ENCODE results near the gene PTPN1.
"Not testable (repeated sequence)": the region's sequence is repeated elsewhere in the genome, so short reads cannot be mapped to it uniquely, and the experiment has no call there.

Gene PTPN1

GRCh38 chr20:50613438-50614169 is 103.4 kb downstream of the PTPN1 start:
- ATAC-seq, result no peak

GRCh38 chr20:50615407-50615806 is 105.2 kb downstream of the PTPN1 start:
- no peak for ATAC-seq

DNA sequence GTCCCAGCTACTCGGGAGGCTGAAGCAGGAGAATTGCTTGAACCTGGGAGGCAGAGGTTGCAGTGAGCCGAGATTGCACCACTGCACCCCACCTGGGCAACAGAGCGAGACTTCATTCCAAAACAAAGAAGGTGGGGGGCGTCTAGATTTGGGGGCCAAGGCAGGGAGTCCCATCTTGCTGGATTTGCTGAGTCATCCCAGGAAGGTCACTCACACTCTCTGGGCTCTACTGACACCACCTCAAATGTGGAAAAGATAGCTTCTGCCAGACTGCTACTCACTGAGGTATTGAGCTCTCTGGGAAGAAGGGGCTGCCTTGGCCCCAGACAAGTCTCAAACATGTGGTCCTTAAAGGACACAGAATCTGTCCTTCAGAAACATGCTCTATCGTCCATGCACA is 106.8 kb downstream of the PTPN1 start:
- no peak for ATAC-seq

DNA sequence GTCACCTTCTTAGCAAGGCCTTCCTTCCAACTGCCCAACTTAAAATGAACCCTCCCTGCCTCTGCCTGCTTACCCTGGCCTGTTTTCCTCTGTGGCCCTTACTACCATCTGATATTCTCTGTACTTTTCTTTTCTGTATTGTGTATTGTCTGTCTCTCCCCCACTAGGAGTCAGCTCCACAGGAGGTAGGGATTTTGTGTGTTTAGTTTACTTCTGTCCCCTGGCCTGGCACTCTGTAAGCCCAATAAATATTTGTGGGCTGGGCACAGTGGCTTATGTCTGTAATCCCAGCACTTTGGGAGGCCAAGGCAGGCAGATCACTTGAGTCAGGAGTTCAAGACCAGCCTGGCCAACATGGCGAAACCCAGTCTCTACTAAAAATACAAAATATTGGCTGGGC is 108.4 kb downstream of the PTPN1 start:
- no peak for ATAC-seq

- not testable (repeated sequence) for ATAC-seq
These were observed 110.3 kb downstream of the PTPN1 start for GRCh38 chr20:50620459-50620858.

GRCh38 chr20:50621068-50621665 is 111.0 kb downstream of the PTPN1 start:
- ATAC-seq, result no peak

DNA sequence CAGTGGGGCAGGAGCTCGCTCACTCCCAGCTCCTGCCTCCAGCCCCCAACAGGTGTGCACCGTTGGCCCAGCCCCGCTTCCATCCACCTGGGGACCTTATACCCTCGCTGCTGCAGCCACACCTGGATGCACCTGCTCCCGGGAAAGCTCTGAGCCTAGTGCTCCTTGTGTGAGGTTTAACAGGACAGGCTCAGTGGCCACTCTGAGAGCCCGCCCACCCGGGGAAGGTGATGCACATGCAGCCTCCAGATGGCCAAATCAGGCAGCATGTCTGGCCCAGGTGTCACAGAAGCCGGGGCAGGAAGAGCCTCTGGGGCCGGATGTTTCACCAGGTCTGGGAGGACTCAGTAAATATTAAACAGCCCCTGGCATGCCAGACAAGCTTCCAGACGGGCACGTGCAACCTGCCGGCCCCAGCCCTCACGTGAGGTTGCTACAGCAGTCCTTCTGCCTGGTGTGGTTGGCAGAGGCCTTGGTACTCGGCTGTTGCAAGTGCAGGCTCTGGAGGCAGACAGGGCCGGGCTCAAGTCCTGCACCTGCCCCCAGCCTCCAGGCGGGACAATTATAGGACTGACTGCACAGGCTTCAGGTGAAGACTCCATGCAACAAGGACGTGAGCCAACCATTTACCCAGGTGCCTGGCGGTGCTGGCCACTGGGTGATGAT is 114.3 kb downstream of the PTPN1 start:
- no peak for ATAC-seq

DNA sequence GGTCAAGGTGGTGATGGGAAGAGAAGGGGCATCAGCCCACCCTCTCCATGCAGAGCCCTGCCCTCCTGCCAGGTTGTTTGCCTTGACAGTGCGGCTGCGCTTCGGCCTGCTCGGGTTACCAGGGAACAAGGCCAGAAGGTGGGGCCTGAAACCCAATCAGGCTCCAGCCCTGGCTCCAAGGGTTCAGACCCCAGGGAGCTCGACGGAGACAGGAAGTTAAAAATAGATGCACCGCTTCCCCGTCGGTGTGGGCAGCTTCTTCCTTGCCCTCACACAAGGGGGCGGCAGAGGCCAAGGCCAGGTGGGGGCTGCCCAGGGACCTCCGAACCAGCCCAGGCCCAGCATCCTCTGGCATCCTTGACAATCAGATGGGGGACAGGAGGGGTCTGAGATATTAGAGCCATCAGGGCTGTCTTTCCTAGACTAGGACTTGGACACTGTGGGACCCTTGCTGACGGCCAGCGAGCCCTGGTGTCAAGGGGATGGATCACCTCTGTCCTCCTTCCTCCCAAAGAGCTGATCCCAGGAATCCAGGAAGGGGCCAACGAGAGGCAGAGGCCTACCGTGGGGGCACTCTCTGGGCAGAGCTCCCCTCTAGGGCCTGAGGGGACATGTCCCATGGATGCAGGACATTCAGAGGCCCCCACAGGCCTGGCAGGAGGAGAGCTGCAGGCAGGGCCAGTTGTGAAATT is 115.9 kb downstream of the PTPN1 start:
- no peak for ATAC-seq

DNA sequence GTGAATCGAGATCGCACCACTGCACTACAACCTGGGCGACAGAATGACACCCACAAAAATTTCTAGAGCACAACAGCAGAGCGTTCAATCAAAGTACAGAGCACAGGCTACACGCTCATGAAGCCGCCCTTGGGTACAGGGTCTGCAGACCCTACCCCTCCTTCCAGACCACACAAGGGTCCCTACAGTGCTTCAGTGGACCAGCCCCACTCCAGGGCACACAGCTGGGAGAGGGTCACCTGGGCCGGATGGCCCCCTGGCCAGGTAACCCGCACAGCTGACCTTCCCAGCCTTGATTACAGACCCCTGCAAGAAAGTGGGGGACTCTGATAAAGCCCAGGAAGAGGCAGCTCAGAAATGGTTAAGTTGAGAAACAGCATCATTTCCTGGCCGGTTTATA is 117.6 kb downstream of the PTPN1 start:
- ATAC-seq, result no peak

GRCh38 chr20:50628332-50628731 is 118.1 kb downstream of the PTPN1 start:
- ATAC-seq, result no peak

- ATAC-seq, result no peak
These were observed 118.9 kb downstream of the PTPN1 start for GRCh38 chr20:50628853-50629669.

- no peak for ATAC-seq
These were observed 119.5 kb downstream of the PTPN1 start for GRCh38 chr20:50629670-50630045.

DNA sequence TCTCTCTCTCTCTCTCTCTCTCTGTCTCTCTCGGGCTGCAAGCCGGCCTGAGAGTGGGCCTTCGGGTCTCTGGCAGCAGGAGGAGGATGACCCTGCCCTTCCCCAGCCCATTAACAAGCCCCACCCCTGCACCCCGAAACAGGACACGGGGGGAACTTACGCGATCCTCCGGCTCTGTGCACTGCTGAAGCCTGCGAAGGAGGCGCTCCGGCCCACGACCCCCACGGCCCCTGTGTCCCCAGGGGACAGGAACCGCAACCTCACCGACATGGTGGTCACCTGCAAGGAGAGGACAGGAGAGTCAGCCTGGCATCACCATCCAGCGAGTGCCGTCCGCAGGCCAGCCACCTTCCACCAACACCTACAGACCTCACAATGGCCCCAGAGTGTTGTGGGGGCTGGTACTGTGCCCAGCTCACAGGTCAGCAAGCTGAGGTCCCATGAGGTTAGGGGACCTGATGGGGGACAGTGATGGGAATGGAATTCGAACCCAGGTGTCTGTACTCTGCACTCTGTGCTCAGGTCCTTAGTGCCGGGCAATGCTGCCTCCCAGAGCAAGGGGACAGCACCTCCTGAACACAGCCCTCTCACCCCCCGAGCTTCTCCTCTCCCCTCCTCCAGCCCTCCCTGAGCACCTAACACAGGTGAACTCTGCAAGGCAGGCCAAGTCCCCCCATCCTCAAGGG is 120.5 kb downstream of the PTPN1 start:
- no peak for ATAC-seq

DNA sequence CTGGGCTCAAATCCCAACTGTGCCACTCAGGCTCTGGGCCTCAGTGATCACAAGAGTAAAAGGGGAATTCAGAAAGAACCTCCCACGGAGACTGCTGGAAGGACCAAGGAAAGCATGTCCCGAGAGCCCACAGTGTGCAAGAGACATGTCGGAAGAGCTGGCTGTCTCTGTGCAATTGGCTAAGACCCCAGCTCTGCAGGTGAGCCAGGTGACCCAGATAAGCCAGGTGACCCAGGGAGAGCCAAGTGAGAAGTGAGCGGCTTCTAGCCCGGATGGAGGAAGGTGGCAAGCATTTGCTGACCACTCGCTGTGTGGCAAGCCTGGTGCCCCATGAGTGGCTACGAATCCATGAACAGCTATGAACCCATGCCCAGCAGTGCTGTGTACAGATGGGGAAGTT is 122.1 kb downstream of the PTPN1 start:
- no peak for ATAC-seq

- no peak for ATAC-seq
These were observed 122.5 kb downstream of the PTPN1 start for GRCh38 chr20:50632701-50633100.

- ATAC-seq, result no peak
These were observed 123.2 kb downstream of the PTPN1 start for GRCh38 chr20:50633361-50633760.

GRCh38 chr20:50634191-50634590 is 124.0 kb downstream of the PTPN1 start:
- ATAC-seq, result no peak

Data from activated CD4-positive, CD25-positive, alpha-beta regulatory T cell treated with anti-CD3 and anti-CD28 coated beads, Interleukin-2, amount 50 U/mL, for 24 hours (primary cell).